ENCODE data around the gene UBE2O.

Gene UBE2O

DNA sequence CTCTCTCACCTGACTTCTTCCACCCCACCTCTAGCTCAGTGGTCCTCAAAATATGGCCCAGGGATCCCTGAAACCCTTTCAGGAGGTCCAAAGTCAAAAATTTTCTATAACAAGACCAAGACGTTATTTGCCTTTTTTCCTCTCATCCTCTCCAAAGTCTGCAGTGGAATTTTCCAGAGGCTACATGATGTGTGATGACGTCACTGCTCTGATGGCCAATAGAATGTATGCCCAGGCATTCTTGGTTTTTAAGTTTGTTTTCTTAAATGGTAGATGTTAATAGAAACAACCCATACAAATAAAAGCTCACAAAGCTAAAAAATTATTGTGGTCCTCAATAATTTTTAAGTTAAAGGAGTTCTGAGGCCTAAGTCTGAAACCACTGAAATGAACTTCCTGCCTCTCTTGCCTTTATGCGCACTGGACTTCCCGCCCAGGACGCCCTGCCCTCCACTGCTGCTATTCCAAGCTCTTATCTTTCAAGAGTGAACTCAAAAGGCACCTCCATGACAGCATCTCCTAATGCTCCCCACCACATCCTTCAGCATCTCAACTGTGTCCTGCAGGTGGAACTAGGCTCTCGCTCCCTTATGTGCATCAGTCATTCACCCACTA lies 13.5 kb downstream of the UBE2O start:
- H3K4me3 ChIP-seq (ENCODE audit: low read depth, low read length) = no peak overlapping the region
- TF ChIP-seq, protein P1, sequence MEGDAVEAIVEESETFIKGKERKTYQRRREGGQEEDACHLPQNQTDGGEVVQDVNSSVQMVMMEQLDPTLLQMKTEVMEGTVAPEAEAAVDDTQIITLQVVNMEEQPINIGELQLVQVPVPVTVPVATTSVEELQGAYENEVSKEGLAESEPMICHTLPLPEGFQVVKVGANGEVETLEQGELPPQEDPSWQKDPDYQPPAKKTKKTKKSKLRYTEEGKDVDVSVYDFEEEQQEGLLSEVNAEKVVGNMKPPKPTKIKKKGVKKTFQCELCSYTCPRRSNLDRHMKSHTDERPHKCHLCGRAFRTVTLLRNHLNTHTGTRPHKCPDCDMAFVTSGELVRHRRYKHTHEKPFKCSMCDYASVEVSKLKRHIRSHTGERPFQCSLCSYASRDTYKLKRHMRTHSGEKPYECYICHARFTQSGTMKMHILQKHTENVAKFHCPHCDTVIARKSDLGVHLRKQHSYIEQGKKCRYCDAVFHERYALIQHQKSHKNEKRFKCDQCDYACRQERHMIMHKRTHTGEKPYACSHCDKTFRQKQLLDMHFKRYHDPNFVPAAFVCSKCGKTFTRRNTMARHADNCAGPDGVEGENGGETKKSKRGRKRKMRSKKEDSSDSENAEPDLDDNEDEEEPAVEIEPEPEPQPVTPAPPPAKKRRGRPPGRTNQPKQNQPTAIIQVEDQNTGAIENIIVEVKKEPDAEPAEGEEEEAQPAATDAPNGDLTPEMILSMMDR (IDR thresholded peaks at IDR 0.05; ENCODE audit: insufficient read depth, low read depth, low read length, missing control alignments) = no peak
- no peak for DNase-seq (ENCODE audit: low read depth)

DNA sequence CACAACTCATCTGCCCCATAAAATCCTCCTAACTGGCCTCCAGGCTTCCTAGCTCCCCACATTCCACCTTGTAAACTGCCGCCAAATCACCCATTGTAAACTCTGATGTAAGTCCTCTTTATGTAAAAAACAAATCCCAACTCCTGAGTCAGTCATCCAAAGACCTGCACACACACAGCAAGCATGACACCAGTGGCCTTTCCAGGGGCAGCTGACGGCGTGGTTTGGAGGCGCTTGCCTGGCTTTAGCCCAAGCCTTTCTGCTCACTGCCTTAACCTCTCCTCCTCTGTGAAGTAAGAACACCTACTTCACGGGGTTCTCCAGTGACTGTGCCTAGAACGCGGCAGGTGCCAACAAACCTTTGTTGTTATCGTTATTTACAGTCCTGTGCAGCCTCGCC lies 14.0 kb downstream of the UBE2O start:
- TF ChIP-seq, protein P1 (IDR thresholded peaks at IDR 0.05; ENCODE audit: insufficient read depth, low read depth, low read length, missing control alignments) = no peak
- no peak for DNase-seq (ENCODE audit: low read depth)
- H3K4me3 ChIP-seq (ENCODE audit: low read depth, low read length) = no peak overlapping the region

DNA sequence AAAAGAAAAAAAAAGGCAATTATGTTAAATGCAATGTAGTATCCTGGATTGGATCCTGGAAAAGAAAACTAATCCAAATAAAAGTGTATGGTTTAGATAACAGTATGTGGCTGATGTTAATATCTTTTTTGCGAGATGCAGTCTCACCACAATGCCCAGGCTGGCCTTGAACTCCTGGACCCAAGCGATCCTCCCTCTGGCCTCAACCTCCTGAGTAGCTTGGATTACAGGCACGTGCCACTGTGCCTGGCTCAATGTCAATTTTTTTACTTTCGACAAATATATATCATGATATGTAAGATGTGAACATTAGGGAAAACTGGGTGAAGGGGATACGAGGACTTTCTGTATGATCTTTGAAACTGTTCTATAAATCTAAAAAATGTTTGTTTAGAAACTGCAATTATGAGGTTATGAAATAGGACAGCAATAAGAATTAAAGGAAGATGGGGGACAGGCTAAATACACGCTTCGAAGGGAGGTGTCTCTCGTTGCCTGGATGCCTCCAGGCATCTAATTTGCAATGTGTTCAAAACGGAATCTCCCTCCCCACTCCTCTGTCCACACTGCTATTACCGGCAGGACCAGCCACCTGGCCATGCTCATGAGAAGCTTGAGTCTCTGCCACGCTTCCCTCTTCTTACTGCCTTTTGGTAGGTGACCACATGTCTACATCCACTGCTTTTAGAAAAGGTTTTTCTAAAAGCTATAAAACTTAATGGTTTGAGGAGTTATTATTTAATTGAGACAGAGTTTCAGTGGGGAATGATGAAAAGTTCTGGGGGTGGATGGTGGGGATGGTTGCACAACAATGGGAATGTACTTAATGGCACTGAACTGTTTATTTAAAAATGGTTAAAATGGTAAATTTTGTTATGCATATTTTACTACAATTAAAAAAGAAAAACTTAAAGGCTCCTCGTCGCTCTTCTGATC lies 15.2 kb downstream of the UBE2O start:
- no peak for DNase-seq (ENCODE audit: low read depth)
- TF ChIP-seq, protein P1 (IDR thresholded peaks at IDR 0.05; ENCODE audit: insufficient read depth, low read depth, low read length, missing control alignments) = no peak
- H3K4me3 ChIP-seq (ENCODE audit: low read depth, low read length) = no peak overlapping the region

DNA sequence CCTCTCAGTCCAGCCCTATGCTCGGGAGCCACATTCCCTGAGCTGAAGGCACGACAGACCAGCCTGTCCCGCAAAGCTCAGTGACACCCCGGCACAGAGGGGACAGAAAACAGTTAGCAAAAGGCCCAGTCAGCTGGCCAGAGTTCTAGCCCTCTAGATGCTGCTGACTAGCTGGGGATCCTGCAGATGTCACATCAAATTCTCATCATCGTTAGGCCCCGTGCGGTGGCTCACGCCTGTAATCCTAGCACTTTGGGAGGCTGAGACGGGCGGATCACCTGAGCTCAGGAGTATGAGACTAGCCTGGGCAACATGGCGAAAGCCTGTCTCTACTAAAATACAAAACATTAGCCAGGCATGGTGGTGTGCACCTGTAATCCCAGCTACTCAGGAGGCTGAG lies 17.2 kb downstream of the UBE2O start:
- TF ChIP-seq, protein P1 (IDR thresholded peaks at IDR 0.05; ENCODE audit: insufficient read depth, low read depth, low read length, missing control alignments) = no peak

DNA sequence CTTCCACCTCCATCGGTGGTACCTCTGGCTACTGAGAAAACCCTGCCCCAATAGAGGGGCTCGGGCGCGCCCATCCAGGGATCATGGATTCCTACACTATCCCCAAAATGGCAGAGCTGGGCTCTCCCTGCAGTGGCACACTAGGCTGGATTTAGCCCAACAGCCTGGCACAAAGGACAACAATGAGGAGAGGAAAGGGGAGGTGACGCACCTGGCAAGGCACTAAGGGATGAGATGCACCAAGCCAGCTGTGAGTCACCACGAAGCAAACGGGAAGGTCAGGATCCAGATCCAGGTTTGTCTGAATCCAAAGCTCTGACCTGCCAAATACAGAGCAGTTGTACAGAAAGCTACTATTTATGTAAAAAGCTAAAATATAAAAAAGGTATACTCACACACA lies 18.1 kb downstream of the UBE2O start:
- H3K4me3 ChIP-seq (ENCODE audit: low read depth, low read length) = no peak overlapping the region
- TF ChIP-seq, protein P1 (IDR thresholded peaks at IDR 0.05; ENCODE audit: insufficient read depth, low read depth, low read length, missing control alignments) = no peak
- DNase-seq (ENCODE audit: low read depth) = no peak

More for the DNA sequence above, 17.2 kb downstream of the UBE2O start:
- no peak for DNase-seq (ENCODE audit: low read depth)
- H3K4me3 ChIP-seq (ENCODE audit: low read depth, low read length) = no peak overlapping the region

DNA sequence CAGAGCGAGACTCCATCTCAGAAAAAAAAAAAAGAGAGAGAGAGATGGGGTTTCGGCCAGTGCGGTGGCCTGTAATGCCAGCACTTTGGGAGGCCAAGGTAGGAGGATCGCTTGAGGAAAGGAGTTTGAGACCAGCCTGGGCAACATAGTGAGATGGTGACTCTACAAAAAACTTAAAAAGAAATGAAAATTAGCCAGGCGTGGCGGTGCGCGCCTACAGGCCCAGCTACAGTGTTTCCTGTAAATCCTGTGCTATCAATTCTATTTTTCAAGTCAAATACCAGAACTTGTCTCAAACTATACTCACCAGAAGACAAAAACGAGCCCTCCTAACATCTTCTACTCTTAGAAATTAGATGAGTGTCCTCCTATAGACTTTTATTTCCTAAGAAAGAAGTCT lies 19.3 kb downstream of the UBE2O start:
- no peak overlapping the region for H3K4me3 ChIP-seq (ENCODE audit: low read depth, low read length)
- TF ChIP-seq, protein P1 (IDR thresholded peaks at IDR 0.05; ENCODE audit: insufficient read depth, low read depth, low read length, missing control alignments) = no peak

More for the DNA sequence above, 19.3 kb downstream of the UBE2O start:
- DNase-seq (ENCODE audit: low read depth) = no peak

Data from GM12865 (cell line).